ENCODE data around the gene SPATA1. TPM values are rescaled to one million over a fixed set of nuclear protein-coding genes. Genes with fewer than 3 reads are reported as not detected.

Gene SPATA1
- total and polyA plus RNA-seq, 9 of the 15 experiments (the other 6 are each of a cell fraction or from before 2014, with no cell fraction given), result 0.79 to 2.9 (median 1.5) TPM

- TF ChIP-seq, protein P1, sequence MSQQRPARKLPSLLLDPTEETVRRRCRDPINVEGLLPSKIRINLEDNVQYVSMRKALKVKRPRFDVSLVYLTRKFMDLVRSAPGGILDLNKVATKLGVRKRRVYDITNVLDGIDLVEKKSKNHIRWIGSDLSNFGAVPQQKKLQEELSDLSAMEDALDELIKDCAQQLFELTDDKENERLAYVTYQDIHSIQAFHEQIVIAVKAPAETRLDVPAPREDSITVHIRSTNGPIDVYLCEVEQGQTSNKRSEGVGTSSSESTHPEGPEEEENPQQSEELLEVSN (IDR thresholded peaks at IDR 0.05; ENCODE audit: borderline replicate concordance in 1 of 2, extremely low read depth in 1 of 2, insufficient read depth in 1 of 2, insufficient read length in 1 of 2, low read depth in 1 of 2, low read length in 1 of 2, poor library complexity in 1 of 2, severe bottlenecking in 1 of 2), result peak; percentile 54 to 68
- TF ChIP-seq GABPB1 (CRISPR knock-in tag; IDR thresholded peaks at IDR 0.05) (peak; percentile 99), ZC3H11A (IDR thresholded peaks at IDR 0.05; ENCODE audit: low read depth, low read length) (no peak), PTRF (tag; IDR thresholded peaks at IDR 0.05) (peak; percentile 75; the same call in 1 of the 2 replicates), THRAP3 (IDR thresholded peaks at IDR 0.05; ENCODE audit: borderline replicate concordance) (peak; percentile 80; the same call in 1 of the 2 replicates), NRF1 (conservative IDR thresholded peaks at IDR 0.05 in 1 of 2, IDR thresholded peaks at IDR 0.05 in 1 of 2) (peak; percentile 91 to 92), SMAD3 (CRISPR knock-in tag; conservative IDR thresholded peaks at IDR 0.05) (0 out of 2 replicates have a peak, but pooled peaks have one; percentile 25), TCF15 (CRISPR knock-in tag; IDR thresholded peaks at IDR 0.05) (0 out of 2 replicates have a peak, but pooled peaks have one; percentile 3), ZNF212 (CRISPR knock-in tag; IDR thresholded peaks at IDR 0.05) (no peak; the same call in 1 of the 2 replicates), HEY1 (CRISPR knock-in tag; IDR thresholded peaks at IDR 0.05; ENCODE audit: borderline replicate concordance) (no peak), SRSF3 (IDR thresholded peaks at IDR 0.05; ENCODE audit: insufficient read depth, low read length) (no peak), RBM15 (IDR thresholded peaks at IDR 0.05; ENCODE audit: insufficient read depth, low read length) (no peak), LARP7 (IDR thresholded peaks at IDR 0.05) (no peak), ZNF551 (CRISPR knock-in tag; IDR thresholded peaks at IDR 0.05) (no peak), ZKSCAN8 (CRISPR knock-in tag; IDR thresholded peaks at IDR 0.05) (peak; percentile 55; the same call in 1 of the 2 replicates), ZNF174 (CRISPR knock-in tag; IDR thresholded peaks at IDR 0.05) (peak; percentile 34; the same call in 1 of the 2 replicates), SIRT6 (IDR thresholded peaks at IDR 0.05; ENCODE audit: low read depth, low read length) (no peak), ZNF277 (CRISPR knock-in tag; IDR thresholded peaks at IDR 0.05; ENCODE audit: borderline replicate concordance) (no peak)
- TF ChIP-seq, protein P2, sequence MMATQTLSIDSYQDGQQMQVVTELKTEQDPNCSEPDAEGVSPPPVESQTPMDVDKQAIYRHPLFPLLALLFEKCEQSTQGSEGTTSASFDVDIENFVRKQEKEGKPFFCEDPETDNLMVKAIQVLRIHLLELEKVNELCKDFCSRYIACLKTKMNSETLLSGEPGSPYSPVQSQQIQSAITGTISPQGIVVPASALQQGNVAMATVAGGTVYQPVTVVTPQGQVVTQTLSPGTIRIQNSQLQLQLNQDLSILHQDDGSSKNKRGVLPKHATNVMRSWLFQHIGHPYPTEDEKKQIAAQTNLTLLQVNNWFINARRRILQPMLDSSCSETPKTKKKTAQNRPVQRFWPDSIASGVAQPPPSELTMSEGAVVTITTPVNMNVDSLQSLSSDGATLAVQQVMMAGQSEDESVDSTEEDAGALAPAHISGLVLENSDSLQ (IDR thresholded peaks at IDR 0.05), result peak; percentile 83
- TF ChIP-seq, protein P3, sequence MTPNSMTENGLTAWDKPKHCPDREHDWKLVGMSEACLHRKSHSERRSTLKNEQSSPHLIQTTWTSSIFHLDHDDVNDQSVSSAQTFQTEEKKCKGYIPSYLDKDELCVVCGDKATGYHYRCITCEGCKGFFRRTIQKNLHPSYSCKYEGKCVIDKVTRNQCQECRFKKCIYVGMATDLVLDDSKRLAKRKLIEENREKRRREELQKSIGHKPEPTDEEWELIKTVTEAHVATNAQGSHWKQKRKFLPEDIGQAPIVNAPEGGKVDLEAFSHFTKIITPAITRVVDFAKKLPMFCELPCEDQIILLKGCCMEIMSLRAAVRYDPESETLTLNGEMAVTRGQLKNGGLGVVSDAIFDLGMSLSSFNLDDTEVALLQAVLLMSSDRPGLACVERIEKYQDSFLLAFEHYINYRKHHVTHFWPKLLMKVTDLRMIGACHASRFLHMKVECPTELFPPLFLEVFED (CRISPR knock-in tag; conservative IDR thresholded peaks at IDR 0.05), result 0 out of 2 replicates have a peak, but pooled peaks have one; percentile 48
These were observed 27.0 kb upstream of the SPATA1 start, which contains the start of gene RPF1 (continued) for GRCh38 chr1:84478876-84479868.
